Measurements from ENCODE around the gene OAT. TPM values are rescaled to one million over a fixed set of nuclear protein-coding genes. Genes with fewer than 3 reads are reported as not detected.

The OAT gene
- polyA plus RNA-seq, 1 of the 3 experiments (the other 2 are of a cell fraction) = 65.7 TPM

DNA sequence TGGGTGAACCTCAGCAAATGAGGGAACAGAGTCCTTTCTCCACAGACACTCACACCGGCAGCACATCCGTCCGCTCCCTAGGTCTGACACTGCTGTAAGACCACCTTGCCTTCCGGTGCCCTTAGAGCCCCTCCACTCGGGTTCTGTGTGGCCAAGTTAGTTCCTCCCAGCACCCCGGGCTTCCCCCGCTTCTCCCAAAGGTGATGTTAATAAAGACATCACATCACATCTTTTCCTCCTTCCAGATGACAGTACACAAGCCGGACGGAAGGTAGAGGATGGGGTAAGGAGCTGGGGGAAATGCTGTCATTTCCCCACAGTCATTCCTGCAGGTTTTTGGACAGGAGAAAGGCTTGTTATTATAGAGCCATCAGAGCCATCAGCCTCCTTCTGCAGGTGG lies 42.3 kb downstream of the OAT start:
- no peak for DNase-seq
- Histone ChIP-seq H3K4me1 (ENCODE audit: control insufficient read depth in 1 of 2, insufficient read depth in 2 of 2, low read depth in 1 of 2, low read length in 1 of 2) (no peaks in the 10 kb centered on the region), H3K9me2 (no peaks in the 10 kb centered on the region), H3F3A (replicated peaks; ENCODE audit: insufficient read depth) (no peaks in the 10 kb centered on the region), H3K79me2 (ENCODE audit: insufficient read depth) (no peaks in the 10 kb centered on the region), H3K27ac (ENCODE audit: low read depth in 2 of 2, low read length in 1 of 2) (no peak overlapping the region), H4K20me1 (ENCODE audit: insufficient read depth) (no peaks in the 10 kb centered on the region), H3K9ac (no peak overlapping the region), H3K4me2 (no peak overlapping the region), H3K4me3 (ENCODE audit: low read depth in 2 of 2, low read length in 1 of 2) (no peak overlapping the region), H3K36me3 (replicated peaks in 1 of 2; ENCODE audit: control insufficient read depth in 1 of 2, insufficient read depth in 2 of 2, low read length in 1 of 2) (no peaks in the 10 kb centered on the region), H2AFZ (ENCODE audit: low read depth) (no peak overlapping the region), H3K27me3 (ENCODE audit: insufficient read depth) (no peaks in the 10 kb centered on the region), H3K9me3 (no peaks in the 10 kb centered on the region)
- WGBS (ENCODE audit: low lambda C conversion rate) = 61% methylated on average over 9 of the region's 9 CpGs
- TF ChIP-seq POLR2AphosphoS5 (IDR thresholded peaks at IDR 0.05; ENCODE audit: low read depth, low read length) (no peak), FOXJ3 (CRISPR knock-in tag; IDR thresholded peaks at IDR 0.05) (no peak), RFX5 (IDR thresholded peaks at IDR 0.05; ENCODE audit: low read length) (no peak)
- ChIA-PET CTCF (interaction anchor here (2.3 to 20.8 kb wide), 2 partner anchors 13 to 379 kb away, joined by 7 to 520 read pairs; no protein-coding TSS in a partner anchor), POLR2A (no interaction called here)

- no peak for TF ChIP-seq FOXM1 (IDR thresholded peaks at IDR 0.05; ENCODE audit: low read depth)
- TF ChIP-seq CHD2 (IDR thresholded peaks at IDR 0.05; ENCODE audit: low read length, partially characterized antibody) = no peak
- TF ChIP-seq POLR2AphosphoS5 (IDR thresholded peaks at IDR 0.05; ENCODE audit: low read depth, low read length) = no peak
- TF ChIP-seq EZH2phosphoT487 (IDR thresholded peaks at IDR 0.05; ENCODE audit: borderline replicate concordance, low read depth) = no peak
- TF ChIP-seq, protein P1, sequence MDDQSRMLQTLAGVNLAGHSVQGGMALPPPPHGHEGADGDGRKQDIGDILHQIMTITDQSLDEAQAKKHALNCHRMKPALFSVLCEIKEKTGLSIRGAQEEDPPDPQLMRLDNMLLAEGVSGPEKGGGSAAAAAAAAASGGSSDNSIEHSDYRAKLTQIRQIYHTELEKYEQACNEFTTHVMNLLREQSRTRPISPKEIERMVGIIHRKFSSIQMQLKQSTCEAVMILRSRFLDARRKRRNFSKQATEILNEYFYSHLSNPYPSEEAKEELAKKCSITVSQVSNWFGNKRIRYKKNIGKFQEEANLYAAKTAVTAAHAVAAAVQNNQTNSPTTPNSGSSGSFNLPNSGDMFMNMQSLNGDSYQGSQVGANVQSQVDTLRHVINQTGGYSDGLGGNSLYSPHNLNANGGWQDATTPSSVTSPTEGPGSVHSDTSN (IDR thresholded peaks at IDR 0.05) = no peak
- H3K9ac ChIP-seq = no peak overlapping the region
- H2AFZ ChIP-seq (ENCODE audit: low read depth) = no peak overlapping the region
- no peak for DNase-seq
- H3K4me3 ChIP-seq (ENCODE audit: low read depth in 2 of 2, low read length in 1 of 2) = no peak overlapping the region
- no peaks in the 10 kb centered on the region for H3K4me1 ChIP-seq (ENCODE audit: control insufficient read depth in 1 of 2, insufficient read depth in 2 of 2, low read depth in 1 of 2, low read length in 1 of 2)
- no peaks in the 10 kb centered on the region for H3K79me2 ChIP-seq (ENCODE audit: insufficient read depth)
- H3K27me3 ChIP-seq (ENCODE audit: insufficient read depth) = no peaks in the 10 kb centered on the region
- no peaks in the 10 kb centered on the region for H3K9me3 ChIP-seq
- no peak overlapping the region for H3K4me2 ChIP-seq
- H3K27ac ChIP-seq (ENCODE audit: low read depth in 2 of 2, low read length in 1 of 2) = no peak overlapping the region
- no peaks in the 10 kb centered on the region for H3F3A ChIP-seq (replicated peaks; ENCODE audit: insufficient read depth)
- 32% methylated on average over 6 of the region's 11 CpGs for WGBS (ENCODE audit: low lambda C conversion rate)
- H3K9me2 ChIP-seq = no peaks in the 10 kb centered on the region
- POLR2A ChIA-PET = no interaction called here
- no peaks in the 10 kb centered on the region for H3K36me3 ChIP-seq (replicated peaks in 1 of 2; ENCODE audit: control insufficient read depth in 1 of 2, insufficient read depth in 2 of 2, low read length in 1 of 2)
- no peaks in the 10 kb centered on the region for H4K20me1 ChIP-seq (ENCODE audit: insufficient read depth)
- CTCF ChIA-PET = interaction anchor here (2.3 to 20.8 kb wide), 2 partner anchors 14 to 379 kb away, joined by 7 to 520 read pairs; no protein-coding TSS in a partner anchor
Measured at GRCh38 chr10:124375691-124376090, 43.0 kb downstream of the OAT start.

GRCh38 chr10:124375353-124375614 lies 43.4 kb downstream of the OAT start:
- Histone ChIP-seq H3K4me1 (ENCODE audit: control insufficient read depth in 1 of 2, insufficient read depth in 2 of 2, low read depth in 1 of 2, low read length in 1 of 2) (no peaks in the 10 kb centered on the region), H3K4me3 (ENCODE audit: low read depth in 2 of 2, low read length in 1 of 2) (no peak overlapping the region), H3K36me3 (replicated peaks in 1 of 2; ENCODE audit: control insufficient read depth in 1 of 2, insufficient read depth in 2 of 2, low read length in 1 of 2) (no peaks in the 10 kb centered on the region), H4K20me1 (ENCODE audit: insufficient read depth) (no peaks in the 10 kb centered on the region), H3K27me3 (ENCODE audit: insufficient read depth) (no peaks in the 10 kb centered on the region), H3K9me3 (no peaks in the 10 kb centered on the region), H3K9me2 (no peaks in the 10 kb centered on the region), H2AFZ (ENCODE audit: low read depth) (no peak overlapping the region), H3K27ac (ENCODE audit: low read depth in 2 of 2, low read length in 1 of 2) (no peak overlapping the region), H3K79me2 (ENCODE audit: insufficient read depth) (no peaks in the 10 kb centered on the region), H3K9ac (no peak overlapping the region), H3F3A (replicated peaks; ENCODE audit: insufficient read depth) (no peaks in the 10 kb centered on the region), H3K4me2 (no peak overlapping the region)
- CTCF ChIA-PET = interaction anchor here (2.3 to 20.8 kb wide), 2 partner anchors 14 to 378 kb away, joined by 7 to 520 read pairs; no protein-coding TSS in a partner anchor
- WGBS (ENCODE audit: low lambda C conversion rate) = 40% methylated on average over 3 of the region's 5 CpGs
- TF ChIP-seq, protein P2, sequence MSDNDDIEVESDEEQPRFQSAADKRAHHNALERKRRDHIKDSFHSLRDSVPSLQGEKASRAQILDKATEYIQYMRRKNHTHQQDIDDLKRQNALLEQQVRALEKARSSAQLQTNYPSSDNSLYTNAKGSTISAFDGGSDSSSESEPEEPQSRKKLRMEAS (IDR thresholded peaks at IDR 0.05; ENCODE audit: low read depth) = no peak
- TF ChIP-seq EZH2phosphoT487 (IDR thresholded peaks at IDR 0.05; ENCODE audit: borderline replicate concordance, low read depth) = no peak
- TF ChIP-seq MEF2A (IDR thresholded peaks at IDR 0.05; ENCODE audit: borderline replicate concordance, low read depth) = no peak
- no peak for TF ChIP-seq FOXM1 (IDR thresholded peaks at IDR 0.05; ENCODE audit: low read depth)
- POLR2A ChIA-PET = no interaction called here
- DNase-seq = no peak

Data from SK-N-SH (cell line).